Stimulated activated CD8-positive, alpha-beta memory T cell treated with anti-CD3 and anti-CD28 coated beads, Interleukin-7, amount 100 ng/mL, for 24 hours (primary cell): ENCODE results near the gene TIMM8B.
"Not testable (repeated sequence)": the region's sequence is repeated elsewhere in the genome, so short reads cannot be mapped to it uniquely, and the experiment has no call there.

ENCODE experiments used
- DNase-seq: peaks from one replicate; pipeline ENCODE4 v3.0.0-alpha.2; 2020; ENCODE audit warnings: low read depth

TIMM8B gene

DNA sequence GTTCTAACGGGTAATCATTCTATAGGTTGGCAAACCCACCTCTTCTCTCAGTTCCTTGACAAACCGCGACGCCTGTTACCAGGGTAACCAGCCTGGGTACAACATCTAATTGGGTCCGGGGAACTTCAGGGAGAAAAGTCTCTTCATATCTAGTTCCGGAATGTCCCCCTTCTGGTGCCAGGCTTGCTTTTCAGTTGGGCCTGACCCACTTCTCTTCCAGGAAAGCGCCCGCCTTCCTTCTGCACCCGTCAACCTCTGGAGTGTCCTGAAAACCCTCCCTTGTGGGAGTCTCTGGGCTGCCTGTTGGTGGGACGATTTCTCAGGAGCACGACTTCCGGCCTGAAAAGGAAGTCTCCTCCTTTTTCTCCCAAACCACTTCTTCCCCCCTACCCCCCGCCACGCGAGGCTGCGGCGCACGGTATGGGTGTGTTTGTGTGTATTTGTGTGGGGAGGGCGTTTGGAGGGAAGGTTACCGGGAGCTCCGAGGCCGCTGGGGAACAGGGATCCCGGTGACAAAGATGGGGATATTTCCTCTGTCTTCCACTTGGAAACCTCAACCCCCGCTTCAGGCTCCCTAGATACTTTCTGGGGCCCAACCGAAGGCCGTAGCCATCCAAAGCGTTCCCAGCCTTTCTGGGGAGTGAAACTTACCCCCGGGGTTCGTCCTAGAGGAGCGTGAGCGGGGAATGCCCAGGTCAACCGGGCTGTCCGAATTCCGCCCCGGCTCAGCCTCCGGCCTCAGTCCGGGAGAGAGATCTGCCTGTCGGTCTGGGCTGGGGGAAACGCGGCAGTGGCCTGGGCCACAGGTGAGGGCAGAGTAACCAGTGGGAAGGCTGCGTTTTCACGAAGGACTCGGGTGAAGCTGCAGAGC lies 12.4 kb downstream of the TIMM8B start, which contains the start of the genes NKAPD1 and PIH1D2:
Gene NKAPD1 (plus strand): TSS at position 359 of the 871 bp plus-strand sequence. CDS start 1,276 bp downstream, outside the sequence.
Gene PIH1D2 (minus strand): TSS at position 77 of the 871 bp plus-strand sequence. CDS start 843 bp downstream, outside the sequence.
- peak; percentile 53 for DNase-seq

DNA sequence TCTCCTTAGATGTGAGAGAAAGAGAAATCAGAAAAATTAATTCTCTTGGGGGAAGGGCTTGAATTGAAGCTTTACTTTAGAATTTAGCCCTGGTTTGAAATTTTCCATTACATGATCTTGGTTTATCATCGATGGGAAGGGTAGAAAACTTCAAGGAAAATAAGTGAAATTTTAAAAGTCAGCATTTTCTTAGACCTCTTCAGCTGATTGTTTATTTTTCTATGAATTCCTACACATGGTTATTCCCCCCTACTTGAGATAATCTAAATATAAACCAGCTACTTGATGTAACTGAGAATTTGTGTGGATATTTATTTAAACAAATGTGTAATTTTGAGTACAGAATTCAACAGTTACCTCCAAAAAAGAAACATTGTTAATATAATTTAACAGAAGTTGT lies 23.6 kb downstream of the TIMM8B start:
- no peak for DNase-seq

DNA sequence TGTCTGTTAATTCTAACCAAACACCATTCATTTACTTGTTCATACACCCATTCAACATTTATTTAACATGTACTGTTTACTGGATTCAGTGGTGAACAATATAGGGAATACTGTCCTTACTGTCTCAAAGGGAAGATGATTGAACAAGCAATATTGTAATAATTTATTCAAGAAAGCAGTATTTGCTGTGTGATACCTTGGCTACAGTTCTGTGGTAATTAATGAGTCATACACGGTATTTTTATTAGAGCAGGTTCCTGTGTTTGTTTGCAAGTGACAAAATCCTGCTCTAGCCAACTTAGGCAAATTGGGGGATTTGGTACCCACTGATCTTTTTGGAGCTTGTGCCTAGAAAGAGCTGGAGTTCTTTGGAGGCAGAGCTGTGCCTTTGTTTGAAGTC lies 28.5 kb downstream of the TIMM8B start:
- no peak for DNase-seq

DNA sequence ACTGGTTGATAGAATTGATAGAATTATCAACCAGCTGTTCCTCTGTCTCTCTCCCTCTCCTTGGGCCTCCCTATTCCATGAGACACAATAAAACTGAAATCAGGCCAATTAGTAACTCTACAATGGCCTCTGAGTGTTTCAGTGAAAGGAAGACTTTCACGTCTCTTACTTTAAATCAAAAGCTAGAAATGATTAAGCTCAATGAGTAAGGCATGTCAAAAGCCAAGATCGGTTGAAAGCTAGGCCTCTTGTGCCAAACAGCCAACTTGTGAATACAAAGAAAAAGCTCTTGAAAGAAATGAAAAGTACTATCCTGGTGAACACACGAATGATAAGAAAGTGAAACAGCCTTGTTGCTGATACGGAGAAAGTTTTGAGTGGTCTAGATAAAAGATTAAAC lies 29.4 kb downstream of the TIMM8B start:
- DNase-seq = no peak

DNA sequence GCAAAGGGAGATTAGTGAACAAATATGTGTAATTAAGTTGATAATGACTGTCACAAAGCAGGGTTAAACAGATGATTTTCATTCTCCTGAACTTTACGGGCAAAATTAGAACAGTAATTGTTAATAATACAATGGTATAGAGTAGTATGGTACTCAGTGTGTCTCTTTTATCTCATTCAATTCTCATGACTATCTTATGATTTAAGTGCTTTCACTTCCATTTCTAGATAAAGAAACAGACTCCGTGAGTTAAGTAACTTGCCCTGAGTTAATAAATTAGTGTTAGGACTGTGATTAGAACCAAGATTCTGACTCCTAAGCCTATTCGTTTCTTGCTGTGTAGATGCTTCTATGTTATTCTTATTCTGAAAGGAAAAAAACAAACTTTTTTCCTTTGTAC lies 34.8 kb downstream of the TIMM8B start:
- DNase-seq = no peak

DNA sequence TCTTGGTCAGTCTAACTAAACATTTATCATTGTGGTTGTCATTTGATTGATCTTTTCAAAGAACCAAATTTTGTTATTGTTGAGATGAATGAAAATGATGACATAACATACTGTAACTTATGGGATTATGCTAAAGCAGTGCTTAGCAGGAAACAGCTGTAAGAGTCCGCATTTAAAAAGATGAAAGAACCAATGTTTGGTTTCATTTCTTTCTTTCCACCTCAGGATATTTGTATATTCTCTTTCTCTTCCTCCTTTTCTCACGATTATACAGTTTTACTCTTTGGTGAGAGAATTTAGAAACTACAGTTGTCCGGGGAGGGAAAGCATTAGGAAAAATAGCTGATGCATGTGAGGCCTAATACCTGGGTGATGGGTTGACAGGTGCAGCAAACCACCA lies 35.8 kb downstream of the TIMM8B start:
- DNase-seq = no peak

DNA sequence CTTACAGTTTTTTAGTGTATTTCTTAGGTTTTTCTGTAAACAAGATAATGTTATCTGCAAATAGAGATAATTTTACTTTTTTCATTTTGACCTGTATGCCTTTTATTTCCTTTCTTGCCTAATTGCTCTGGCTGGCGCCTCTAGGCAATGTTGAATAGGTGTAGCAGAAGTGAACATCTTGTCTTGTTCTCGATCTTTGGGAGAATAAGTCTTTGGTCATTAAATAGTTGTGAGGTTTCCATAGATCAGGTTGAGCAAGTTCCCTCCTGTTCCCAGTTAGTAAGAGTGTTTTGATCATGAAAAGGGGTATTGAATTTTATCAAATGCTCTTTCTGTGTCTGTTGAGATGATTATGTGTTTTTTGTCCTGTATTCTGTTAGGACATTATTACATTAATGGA lies 36.8 kb downstream of the TIMM8B start:
- DNase-seq = no peak

DNA sequence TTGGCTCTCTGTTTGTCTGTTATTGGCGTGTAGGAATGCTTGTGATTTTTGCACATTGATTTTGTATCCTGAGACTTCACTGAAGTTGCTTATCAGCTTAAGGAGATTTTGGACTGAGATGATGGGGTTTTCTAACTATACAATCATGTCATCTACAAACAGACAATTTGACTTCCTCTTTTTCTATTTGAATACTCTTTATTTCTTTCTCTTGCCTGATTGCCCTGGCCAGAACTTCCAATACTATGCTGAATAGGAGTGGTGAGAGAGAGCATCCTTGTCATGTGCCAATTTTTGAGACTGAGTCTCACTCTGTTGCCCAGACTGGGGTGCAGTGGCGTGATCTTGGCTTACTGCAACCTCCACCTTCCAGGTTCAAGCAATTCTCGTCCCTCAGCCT lies 38.3 kb downstream of the TIMM8B start:
- DNase-seq = not testable (repeated sequence)

DNA sequence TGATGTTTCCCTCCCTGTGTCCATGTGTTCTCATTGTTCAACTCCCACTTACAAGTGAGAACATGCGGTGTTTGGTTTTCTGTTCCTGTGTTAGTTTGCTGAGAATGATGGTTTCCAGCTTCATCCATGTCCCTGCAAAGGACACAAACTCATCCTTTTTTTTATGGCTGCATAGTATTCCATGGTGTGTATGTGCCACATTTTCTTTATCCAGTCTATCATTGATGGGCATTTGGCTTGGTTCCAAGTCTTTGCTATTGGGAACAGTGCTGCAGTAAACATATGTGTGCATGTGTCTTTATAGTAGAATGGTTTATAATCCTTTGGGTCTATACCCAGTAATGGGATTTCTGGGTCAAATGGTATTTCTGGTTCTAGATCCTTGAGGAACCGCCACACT lies 39.9 kb downstream of the TIMM8B start:
- DNase-seq = not testable (repeated sequence)

DNA sequence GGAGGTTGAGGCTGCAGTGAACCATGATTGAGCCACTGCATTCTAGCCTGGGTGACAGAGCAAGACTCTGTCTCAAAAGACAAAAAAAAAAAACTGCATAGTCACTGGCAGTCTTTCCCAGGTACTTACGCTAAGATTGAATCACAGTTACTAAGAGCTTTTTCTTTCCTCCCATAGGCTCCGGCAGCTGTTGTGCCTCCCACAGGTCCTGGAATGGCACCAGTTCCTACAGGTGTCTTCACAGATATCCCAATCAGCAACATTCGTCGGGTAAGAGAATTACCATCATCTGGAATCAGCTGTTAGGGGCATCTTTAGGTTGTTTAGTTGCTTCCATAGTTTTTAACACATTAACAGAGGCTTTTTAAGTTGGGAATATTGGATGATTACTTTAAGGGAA lies 41.6 kb downstream of the TIMM8B start:
- DNase-seq = no peak

DNA sequence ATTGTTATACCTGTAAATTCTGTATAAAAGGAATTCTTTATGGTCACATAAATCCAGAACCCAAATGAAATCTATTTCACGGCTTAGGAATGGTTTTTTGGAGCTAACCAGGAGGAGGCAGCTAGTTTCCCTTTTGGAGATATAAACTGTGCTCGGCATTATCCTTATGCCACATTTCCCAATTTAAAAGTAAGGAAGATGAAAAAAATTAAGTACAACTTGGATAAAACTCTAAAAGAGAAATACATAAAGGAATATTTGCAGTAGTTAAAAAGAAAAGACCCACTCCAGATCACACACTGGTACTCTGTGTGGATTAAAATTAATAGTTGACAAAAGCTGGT lies 43.6 kb downstream of the TIMM8B start:
- no peak for DNase-seq

DNA sequence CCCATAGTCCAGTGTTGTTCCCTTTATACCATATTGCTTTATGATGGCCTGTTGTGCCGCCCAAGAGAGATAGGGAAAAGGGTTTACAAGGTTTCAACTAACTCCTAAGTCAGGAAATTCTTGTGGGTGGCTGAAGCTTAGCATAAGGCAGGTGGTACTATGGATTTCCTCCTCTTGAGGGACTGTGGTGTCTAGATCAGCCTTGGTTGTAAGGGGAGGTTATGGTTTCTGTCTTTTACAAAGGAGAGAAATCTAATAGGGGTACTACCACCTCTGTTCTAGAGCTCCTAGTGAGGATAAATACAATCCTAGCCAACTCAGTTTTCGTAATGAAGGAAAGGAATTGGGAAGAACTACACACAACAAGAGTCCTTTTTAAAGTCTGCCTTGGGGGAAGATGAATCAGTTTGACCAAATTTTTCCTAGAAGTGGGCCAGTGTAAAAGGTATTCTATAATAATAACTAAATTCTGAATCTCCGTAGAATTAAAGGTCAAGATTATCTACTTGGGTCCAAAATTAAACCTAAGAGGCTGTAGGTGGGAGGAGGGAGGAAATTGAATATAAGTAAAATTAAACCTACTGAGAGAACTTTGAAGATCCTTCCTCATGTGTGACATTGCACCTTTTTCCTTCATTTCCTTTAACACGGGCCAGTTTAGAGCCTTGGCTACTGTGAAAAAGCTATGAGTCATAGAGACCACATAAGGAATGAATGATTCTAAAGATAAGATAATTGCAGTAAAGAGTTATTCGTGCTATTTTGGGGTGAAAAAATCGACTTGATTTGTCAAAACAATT lies 44.2 kb downstream of the TIMM8B start:
- DNase-seq = no peak

DNA sequence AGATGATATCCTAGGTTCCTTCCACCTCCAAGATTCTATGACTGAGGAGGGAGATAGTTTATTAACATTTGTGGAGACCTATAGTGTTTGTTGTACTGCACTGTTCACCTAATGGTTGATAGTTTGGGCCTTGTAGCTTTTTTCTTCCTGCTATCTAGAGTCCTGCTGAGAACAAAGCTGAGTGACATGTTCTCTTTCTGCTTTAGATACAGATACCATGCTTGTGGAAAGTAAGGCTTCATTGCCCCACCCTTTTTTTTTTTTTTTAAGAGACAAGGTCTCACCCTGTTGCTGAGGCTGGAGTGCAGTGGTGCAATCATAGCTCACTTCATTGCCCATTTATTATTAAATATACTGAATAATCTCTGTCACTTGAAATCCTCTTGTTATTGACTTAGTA lies 49.0 kb downstream of the TIMM8B start:
- DNase-seq = no peak
